Measurements from ENCODE around the gene TBL1Y.

GRCh38 chrY:6992041-6992440 lies 81.5 kb downstream of the TBL1Y start:
- TF ChIP-seq POLR2A (IDR thresholded peaks at IDR 0.05; ENCODE audit: low read depth, low read length) (no peak), POLR2AphosphoS5 (IDR thresholded peaks at IDR 0.05; ENCODE audit: low read depth, low read length) (no peak), TAF1 (IDR thresholded peaks at IDR 0.05; ENCODE audit: borderline replicate concordance, low read depth, low read length) (no peak)

Data from GM12892 (cell line).